Muscle layer of duodenum (tissue), 2 donors: ENCODE measurements around the gene BDH1.

Experiments
- H3K27ac ChIP-seq: one replicate; pipeline ENCODE4 v1.7.0; 2013; ENCODE audit warnings: mild to moderate bottlenecking, low read length
- H3K27me3 ChIP-seq: one replicate; pipeline ENCODE4 v1.7.0; 2013; ENCODE audit warnings: low read depth, mild to moderate bottlenecking, control low read depth, low read length
- H3K36me3 ChIP-seq, 2 donors: one replicate each; pipeline ENCODE4 v1.7.0; 2013; ENCODE audit warnings: low read length in 2 of 2, control low read depth in 1 of 2, mild to moderate bottlenecking in 1 of 2; ENCODE audit not compliant: insufficient read depth in 2 of 2, control insufficient read depth in 1 of 2
- H3K4me1 ChIP-seq, 2 donors: one replicate each; pipeline ENCODE4 v1.7.0; 2013; ENCODE audit warnings: low read length in 2 of 2, mild to moderate bottlenecking in 2 of 2, control low read depth in 1 of 2, moderate library complexity in 1 of 2; ENCODE audit not compliant: insufficient read depth in 2 of 2, control insufficient read depth in 1 of 2
- H3K4me3 ChIP-seq, 2 donors: one replicate each; pipeline ENCODE4 v1.7.0; 2013; ENCODE audit warnings: low read length in 2 of 2, low read depth in 1 of 2, mild to moderate bottlenecking in 1 of 2
- H3K9me3 ChIP-seq, 2 donors: one replicate each; pipeline ENCODE4 v1.7.0; 2013; ENCODE audit warnings: low read length in 2 of 2, control low read depth in 1 of 2, mild to moderate bottlenecking in 1 of 2; ENCODE audit not compliant: control insufficient read depth in 1 of 2
- donor health status: healthy.

Gene BDH1

DNA sequence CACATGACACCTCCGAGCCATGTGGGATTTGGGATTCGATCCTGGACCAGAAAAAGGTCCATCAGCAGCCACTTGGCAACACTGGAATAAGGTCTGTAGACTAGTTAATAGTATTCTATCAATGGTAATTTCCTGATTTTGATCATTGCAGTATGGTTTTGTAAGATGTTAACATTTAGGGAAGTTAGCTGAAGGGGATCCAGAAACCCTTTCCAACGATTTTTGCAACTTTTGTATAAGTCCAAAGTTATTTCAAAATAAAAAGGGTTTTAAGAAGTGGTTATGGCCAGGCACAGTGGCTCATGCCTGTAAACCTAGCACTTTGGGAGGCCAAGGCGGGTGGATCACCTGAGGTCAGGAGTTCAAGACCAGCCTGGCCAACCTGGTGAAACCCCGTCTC is 10.2 kb downstream of the BDH1 start:
- H3K4me3 ChIP-seq = no peak overlapping the region
- H3K27me3 ChIP-seq = no peaks in the 10 kb centered on the region
- H3K4me1 ChIP-seq = peaks cover 0 to 20% of the 10 kb centered on the region in 2 donors
- no peaks in the 10 kb centered on the region for H3K9me3 ChIP-seq
- no peak overlapping the region for H3K27ac ChIP-seq
- no peaks in the 10 kb centered on the region for H3K36me3 ChIP-seq

DNA sequence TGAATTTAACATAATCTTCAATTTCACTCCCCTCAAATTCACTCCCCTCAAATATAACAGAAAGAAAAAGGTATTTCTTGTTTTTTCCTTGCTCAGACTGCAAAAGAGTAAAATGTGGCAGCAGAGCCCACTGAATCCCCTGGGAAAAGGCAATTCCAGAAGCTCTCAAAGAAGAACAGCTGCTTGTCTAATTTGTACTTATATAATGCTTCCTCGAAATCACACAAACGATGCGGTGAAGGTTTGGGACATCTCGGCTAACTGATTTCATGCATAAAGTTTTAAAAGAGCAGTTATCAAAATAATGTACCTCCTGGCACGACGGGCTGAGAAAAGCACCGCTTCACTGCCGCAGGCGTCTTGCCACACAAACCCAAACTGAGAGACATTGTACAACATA is 10.7 kb downstream of the BDH1 start:
- Histone ChIP-seq H3K9me3 (no peaks in the 10 kb centered on the region), H3K4me1 (peaks cover 0 to 16% of the 10 kb centered on the region in 2 donors), H3K27me3 (no peaks in the 10 kb centered on the region), H3K4me3 (no peak overlapping the region), H3K27ac (no peak overlapping the region), H3K36me3 (no peaks in the 10 kb centered on the region)

GRCh38 chr3:197542741-197543454 is 12.9 kb downstream of the BDH1 start:
- Histone ChIP-seq H3K9me3 (no peaks in the 10 kb centered on the region), H3K27me3 (no peaks in the 10 kb centered on the region), H3K27ac (no peak overlapping the region), H3K4me1 (peaks cover 0 to 10% of the 10 kb centered on the region in 2 donors), H3K36me3 (no peaks in the 10 kb centered on the region), H3K4me3 (no peak overlapping the region)

- H3K27ac ChIP-seq = no peak overlapping the region
- peaks cover 0 to 10% of the 10 kb centered on the region in 2 donors for H3K4me1 ChIP-seq
- H3K36me3 ChIP-seq = no peaks in the 10 kb centered on the region
- H3K9me3 ChIP-seq = no peaks in the 10 kb centered on the region
- no peaks in the 10 kb centered on the region for H3K27me3 ChIP-seq
- peak overlapping the region in 1 of 2 donors; percentile 47 for H3K4me3 ChIP-seq
These were observed 13.8 kb downstream of the BDH1 start for GRCh38 chr3:197541756-197542539.

DNA sequence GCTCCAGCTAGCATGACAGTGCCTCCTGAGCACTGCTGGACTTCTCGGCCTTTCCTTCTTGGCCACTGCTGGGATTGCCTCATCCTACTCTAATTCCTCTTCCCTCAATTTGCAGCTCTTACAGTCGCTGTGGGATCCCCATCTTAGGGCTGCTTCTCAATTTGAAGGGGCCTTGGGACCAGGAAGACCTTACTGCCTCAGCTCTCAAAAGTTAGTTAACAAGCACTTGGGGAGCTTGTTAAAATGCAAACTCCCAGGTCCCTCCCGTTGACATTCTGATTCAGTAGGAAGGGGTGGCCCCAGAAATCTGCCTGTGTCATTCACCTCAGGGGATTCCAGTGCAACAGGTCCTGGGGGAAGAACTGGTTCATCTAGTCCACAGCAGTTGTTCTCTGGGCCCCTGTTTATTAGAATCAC is 14.8 kb downstream of the BDH1 start:
- no peaks in the 10 kb centered on the region for H3K27me3 ChIP-seq
- no peaks in the 10 kb centered on the region for H3K36me3 ChIP-seq
- H3K4me1 ChIP-seq = peaks cover 0 to 10% of the 10 kb centered on the region in 2 donors
- H3K27ac ChIP-seq = no peak overlapping the region
- H3K4me3 ChIP-seq = no peak overlapping the region
- no peaks in the 10 kb centered on the region for H3K9me3 ChIP-seq

DNA sequence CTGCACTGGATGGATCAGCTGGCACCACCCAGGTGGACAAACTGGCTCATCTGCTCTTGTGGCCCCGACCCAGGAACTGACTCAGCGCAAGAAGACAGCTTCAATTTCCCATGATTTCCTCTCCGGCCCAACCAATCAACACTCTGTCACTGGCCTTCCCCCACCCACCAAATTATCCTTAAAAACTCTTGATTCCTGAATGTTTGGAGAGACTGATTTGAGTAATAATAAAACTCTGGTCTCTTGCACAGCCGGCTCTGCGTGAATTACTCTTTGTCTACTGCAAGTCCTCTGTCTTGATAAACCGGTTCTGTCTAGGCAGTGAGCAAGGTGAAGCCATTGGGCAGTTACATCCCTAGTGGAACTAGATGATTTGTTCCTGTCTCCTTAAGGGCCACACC is 16.1 kb downstream of the BDH1 start:
- Histone ChIP-seq H3K36me3 (peaks cover 0 to 4% of the 10 kb centered on the region in 2 donors), H3K27ac (no peak overlapping the region)

DNA sequence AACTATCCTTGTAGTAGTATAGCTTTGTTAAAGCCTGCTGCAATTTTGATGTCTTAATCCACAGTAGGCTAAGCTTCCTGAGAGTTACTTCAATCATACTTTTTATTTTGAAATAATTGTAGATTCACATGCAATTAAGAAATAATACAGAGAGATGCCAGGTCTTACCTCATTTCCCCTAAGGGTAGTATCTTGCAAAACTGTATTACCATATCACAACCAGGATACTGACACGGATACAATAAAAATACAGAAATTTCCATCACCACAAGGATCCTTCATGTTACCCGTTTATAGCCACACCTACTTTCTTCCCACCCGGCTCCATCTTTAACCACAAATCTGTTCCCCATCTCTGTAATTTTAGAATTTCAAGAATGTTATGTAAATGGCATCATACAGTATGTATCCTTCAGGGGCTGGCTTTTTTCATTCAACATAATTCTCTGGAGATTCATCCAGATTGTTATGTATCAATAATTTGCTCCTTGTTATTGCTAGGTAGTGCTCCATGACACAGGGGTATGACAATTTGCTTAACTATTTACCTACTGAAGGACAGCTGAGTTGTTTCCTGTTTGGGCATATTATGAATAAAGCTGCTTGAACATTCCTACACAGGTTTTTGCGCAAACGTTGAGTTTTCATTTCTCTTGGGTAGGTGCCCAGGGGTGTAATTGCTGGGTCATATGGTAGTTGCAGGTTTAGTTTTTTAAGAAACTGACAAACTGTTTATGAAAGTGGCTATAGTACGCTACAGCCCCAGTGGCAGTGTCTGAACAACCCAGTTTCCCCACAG is 21.6 kb downstream of the BDH1 start:
- Histone ChIP-seq H3K9me3 (no peaks in the 10 kb centered on the region), H3K4me1 (no peaks in the 10 kb centered on the region), H3K27ac (no peak overlapping the region), H3K36me3 (peaks cover 7 to 13% of the 10 kb centered on the region in 2 donors), H3K4me3 (no peak overlapping the region), H3K27me3 (no peaks in the 10 kb centered on the region)

More for the DNA sequence above, 16.1 kb downstream of the BDH1 start:
- Histone ChIP-seq H3K4me1 (peaks cover 0 to 10% of the 10 kb centered on the region in 2 donors), H3K27me3 (no peaks in the 10 kb centered on the region), H3K4me3 (no peak overlapping the region), H3K9me3 (no peaks in the 10 kb centered on the region)

- peaks cover 7 to 13% of the 10 kb centered on the region in 2 donors for H3K36me3 ChIP-seq
- no peak overlapping the region for H3K27ac ChIP-seq
- H3K9me3 ChIP-seq = no peaks in the 10 kb centered on the region
- no peaks in the 10 kb centered on the region for H3K27me3 ChIP-seq
- no peaks in the 10 kb centered on the region for H3K4me1 ChIP-seq
- no peak overlapping the region for H3K4me3 ChIP-seq
These were observed 22.4 kb downstream of the BDH1 start for GRCh38 chr3:197533396-197533795.

DNA sequence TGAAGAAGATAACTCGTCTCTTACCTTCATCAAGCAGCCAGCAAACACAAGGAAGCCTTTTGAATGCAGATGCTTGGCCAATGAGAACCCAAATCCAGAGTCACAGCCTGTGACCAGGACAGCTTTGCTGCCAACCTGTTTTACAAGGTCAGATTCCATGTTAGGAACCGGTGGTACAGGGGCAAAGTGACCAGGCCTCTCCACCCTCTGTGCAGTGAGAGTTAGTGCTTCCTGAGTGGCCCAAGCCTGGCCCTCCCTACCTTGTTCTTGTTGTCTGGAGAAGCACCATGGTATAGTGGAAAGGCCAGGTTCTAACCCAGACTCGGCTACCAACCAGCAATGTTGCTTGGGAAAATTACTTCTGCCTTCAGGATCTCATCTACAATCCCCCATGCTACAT is 23.4 kb downstream of the BDH1 start:
- H3K36me3 ChIP-seq = peaks cover 7 to 13% of the 10 kb centered on the region in 2 donors
- no peaks in the 10 kb centered on the region for H3K27me3 ChIP-seq
- no peaks in the 10 kb centered on the region for H3K4me1 ChIP-seq
- no peak overlapping the region for H3K27ac ChIP-seq
- H3K4me3 ChIP-seq = no peak overlapping the region
- no peaks in the 10 kb centered on the region for H3K9me3 ChIP-seq

DNA sequence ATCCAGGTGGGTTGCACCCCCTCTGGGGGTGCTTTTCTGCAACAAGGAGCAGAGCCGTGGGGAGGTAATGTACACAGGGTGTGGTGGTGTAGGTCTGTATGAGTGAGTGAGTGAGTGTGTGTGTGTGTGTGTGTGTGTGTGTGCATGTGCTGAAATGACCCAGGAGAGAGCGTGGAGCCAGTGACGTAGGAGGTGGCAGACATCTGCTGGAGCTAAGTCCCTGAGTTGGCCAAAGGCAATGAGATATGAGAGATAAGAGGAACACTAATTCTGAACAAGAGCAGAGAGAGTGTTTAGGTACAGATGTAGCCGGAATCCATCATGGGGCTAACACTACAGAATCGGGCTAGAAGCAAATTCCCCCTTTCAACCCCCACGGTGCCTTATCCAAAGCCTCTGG is 27.6 kb downstream of the BDH1 start:
- H3K27ac ChIP-seq = no peak overlapping the region
- H3K9me3 ChIP-seq = no peaks in the 10 kb centered on the region
- no peaks in the 10 kb centered on the region for H3K4me1 ChIP-seq
- H3K4me3 ChIP-seq = no peak overlapping the region
- H3K27me3 ChIP-seq = no peaks in the 10 kb centered on the region
- H3K36me3 ChIP-seq = peaks cover 7 to 9% of the 10 kb centered on the region in 2 donors

- no peaks in the 10 kb centered on the region for H3K27me3 ChIP-seq
- H3K36me3 ChIP-seq = peaks cover 7 to 8% of the 10 kb centered on the region in 2 donors
- no peaks in the 10 kb centered on the region for H3K9me3 ChIP-seq
- no peak overlapping the region for H3K4me3 ChIP-seq
- no peak overlapping the region for H3K27ac ChIP-seq
- peaks cover 0 to 1% of the 10 kb centered on the region in 2 donors for H3K4me1 ChIP-seq
These were observed 28.2 kb downstream of the BDH1 start for GRCh38 chr3:197527569-197527968.
